GM18870 (cell line): ENCODE results near the gene SOWAHA.
"Not testable (repeated sequence)": the region's sequence is repeated elsewhere in the genome, so short reads cannot be mapped to it uniquely, and the experiment has no call there.

ENCODE experiments used
- ATAC-seq: cut with Tn5 transposase; IDR thresholded peaks from one replicate; pipeline ENCODE4 v1.9.1; 2021; ENCODE audit warnings: moderate library complexity; ENCODE audit not compliant: unreplicated experiment

Gene SOWAHA

DNA sequence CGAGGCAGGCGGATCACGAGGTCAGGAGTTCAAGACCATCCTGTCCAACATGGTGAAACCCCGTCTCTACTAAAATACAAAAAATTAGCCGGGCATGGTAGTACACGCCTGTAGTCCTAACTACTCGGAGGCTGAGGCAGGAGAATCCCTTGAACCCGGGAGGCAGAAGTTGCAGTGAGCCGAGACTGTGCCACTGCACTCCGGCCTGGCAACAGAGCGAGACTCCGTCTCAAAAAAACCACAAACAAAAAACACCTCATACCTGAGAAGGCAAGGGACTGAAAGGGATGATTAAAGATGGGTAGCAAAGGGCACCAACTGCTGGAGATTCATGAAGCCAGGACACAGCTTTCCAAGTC lies 6.3 kb upstream of the SOWAHA start:
- not testable (repeated sequence) for ATAC-seq

DNA sequence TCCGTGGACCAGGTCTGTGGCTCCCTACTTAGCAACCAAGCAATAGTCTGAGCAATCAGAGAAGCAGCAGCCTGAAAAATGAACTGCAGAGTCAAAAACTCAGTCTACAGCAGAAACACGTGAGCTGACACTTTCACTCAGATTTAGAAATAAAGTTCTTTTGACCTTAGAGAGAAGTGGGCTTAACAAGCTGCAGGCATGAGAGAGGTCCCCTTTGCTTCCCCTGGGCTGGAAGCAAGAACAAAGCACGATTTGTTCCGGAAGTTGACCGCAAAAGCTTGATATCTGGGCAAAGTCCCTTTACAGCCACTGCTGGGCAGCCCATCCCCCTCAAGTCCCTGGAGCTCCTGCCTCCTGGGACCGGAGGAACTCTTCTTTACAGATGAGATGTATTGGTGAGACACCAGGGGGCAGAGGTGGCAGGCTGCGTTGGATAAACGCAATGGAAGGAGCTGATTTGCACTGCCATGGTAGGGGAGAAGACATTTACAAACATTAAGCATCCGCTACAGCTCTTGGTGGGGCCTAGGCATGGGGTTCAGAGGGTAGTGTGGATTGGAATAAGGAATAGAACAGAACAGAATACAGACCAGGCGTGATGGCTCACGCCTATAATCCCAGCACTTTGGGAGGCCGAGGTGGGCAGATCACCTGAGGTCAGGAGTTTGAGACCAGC lies 5.8 kb upstream of the SOWAHA start:
- no peak for ATAC-seq

DNA sequence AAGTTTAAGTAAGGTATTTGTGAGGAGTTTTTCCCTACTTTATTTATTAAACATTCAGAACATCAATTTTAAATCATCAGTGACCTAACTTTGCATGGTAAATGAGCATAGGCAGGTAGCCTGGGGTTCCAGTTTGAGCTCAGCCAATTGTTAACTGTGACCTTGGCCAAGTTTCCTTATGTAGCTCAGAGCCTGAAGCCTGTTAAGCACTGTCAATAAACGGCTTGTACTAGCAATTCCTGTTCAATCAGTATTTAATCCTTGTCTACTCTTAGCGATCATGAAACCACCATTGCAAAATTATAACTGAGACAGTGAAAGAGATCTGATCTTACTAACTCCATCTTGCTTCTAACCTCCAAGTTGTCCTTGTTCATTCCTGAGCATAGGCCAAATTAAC lies 4.7 kb upstream of the SOWAHA start:
- ATAC-seq = no peak

DNA sequence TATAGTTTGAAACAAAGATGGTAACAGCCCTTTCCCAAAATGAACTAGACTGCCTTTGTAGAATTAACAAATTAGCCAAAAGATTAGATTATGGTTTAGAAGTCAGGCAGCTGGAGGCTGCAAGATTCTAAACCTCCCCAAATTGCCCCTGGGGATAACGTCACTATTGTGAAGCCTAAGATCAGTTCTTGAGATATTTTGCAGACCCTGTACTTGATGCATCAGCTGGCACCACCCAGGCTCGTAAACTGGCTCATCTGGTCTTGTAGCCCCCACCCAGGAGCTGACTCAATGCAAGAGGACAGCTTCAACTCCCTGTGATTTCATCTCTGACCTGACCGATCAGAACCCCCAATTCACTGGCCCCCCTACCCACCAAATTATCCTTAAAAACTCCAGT lies 4.2 kb upstream of the SOWAHA start:
- ATAC-seq = no peak

DNA sequence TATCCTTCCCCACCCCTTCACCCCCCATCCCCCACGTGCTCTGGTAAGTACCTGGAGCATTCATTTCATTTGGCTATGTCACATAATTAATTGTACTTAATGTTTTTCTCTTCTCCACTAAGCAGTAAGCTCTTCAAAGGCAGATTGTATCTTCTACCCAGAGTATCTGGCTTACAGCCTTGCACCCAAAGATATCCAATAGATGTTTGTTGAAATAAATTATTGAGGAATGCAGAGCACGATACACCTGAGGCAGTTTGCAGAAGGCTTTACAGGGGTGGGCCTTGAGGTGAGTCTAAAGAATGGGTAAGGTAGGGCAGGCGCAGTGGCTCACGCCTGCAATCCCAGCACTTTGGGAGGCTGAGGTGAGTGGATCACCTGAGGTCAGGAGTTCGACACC lies 2.5 kb upstream of the SOWAHA start:
- ATAC-seq = no peak

DNA sequence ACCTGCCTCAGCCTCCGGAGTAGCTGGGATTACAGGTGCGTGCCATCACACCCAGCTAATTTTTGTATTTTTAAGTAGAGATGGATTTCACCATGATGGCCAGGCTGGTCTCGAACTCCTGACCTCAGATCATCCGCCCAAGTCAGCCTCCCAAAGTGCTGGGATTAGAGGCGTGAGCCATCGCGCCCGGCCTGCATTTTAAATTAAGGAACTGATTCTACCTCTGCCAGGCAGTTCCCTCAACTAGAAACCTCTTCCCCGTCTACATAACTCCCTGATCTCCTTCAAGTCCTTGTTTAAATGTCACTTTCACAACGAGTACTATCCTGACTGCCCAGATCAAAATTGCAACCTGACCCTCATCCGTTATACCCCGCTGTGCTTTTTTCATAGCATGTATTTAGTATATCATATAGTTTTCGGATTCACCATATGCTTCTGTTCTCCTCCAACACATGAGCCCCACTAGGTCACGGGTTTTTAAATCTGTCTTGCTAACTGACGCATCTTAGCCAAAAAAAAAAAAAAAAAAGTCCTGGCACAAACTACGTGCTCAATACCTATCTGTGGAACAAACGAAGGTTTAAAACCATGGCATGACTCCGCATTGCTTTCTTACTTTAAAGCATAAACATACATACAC lies 858 bp upstream of the SOWAHA start:
- ATAC-seq = no peak

DNA sequence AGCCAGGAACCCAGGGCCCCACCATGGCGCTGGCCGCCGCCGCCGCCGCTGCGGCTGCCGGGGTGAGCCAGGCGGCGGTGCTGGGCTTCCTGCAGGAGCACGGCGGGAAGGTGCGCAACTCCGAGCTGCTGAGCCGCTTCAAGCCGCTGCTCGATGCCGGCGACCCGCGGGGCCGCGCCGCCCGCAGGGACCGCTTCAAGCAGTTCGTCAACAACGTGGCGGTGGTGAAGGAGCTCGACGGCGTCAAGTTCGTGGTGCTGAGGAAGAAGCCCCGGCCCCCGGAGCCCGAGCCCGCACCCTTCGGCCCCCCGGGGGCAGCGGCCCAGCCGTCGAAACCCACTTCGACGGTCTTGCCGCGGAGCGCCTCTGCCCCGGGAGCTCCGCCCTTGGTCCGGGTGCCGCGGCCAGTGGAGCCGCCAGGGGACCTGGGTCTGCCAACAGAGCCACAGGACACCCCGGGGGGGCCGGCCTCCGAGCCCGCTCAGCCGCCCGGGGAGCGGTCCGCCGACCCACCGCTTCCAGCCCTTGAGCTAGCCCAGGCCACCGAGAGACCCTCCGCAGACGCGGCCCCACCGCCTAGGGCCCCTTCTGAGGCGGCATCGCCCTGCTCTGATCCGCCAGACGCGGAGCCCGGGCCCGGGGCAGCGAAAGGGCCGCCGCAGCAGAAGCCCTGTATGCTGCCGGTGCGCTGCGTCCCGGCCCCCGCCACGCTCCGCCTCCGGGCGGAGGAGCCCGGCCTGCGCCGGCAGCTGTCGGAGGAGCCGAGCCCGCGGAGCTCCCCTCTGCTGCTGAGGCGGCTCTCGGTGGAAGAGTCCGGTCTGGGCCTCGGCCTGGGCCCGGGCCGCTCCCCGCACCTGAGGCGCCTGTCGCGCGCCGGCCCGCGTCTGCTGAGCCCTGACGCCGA lies 749 bp downstream of the SOWAHA start:
- no peak for ATAC-seq

DNA sequence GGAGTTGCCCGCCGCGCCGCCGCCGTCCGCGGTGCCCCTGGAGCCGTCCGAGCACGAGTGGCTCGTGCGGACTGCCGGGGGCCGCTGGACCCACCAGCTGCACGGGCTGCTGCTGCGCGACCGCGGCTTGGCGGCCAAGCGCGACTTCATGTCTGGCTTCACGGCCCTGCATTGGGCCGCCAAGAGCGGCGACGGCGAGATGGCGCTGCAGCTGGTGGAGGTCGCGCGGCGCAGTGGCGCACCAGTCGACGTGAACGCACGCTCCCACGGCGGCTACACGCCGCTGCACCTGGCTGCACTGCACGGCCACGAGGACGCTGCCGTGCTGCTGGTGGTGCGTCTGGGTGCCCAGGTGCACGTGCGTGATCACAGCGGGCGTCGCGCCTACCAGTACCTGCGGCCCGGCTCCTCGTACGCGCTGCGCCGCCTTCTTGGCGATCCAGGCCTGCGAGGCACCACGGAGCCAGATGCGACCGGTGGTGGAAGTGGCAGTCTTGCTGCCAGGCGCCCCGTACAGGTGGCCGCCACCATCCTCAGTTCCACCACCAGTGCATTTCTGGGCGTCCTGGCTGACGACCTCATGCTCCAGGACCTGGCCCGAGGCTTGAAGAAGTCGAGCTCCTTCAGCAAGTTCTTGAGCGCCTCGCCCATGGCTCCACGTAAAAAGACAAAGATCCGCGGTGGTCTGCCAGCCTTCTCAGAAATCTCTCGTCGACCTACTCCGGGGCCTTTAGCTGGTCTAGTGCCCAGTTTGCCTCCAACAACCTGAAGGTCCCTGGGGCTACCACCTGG lies 1.6 kb downstream of the SOWAHA start:
- ATAC-seq = no peak

DNA sequence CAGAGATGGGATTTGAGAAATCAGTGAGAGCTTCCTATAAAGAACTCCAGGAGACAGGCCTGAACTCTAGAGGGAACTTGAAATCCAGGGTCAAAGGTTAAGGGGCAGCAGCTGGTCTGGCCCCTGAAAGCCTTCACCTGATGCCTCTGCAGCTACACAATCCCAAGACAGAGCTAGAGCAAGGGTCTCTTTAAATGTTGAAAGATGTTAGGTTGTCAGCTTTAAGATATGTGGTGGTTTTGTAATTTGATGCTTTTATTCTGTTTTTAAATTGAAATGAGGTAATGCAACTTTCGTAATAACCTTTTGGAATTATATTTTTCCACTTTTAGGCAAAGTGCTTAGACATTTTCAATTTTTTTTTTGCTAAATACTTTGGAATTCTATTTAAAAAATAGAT lies 2.4 kb downstream of the SOWAHA start:
- ATAC-seq = no peak

DNA sequence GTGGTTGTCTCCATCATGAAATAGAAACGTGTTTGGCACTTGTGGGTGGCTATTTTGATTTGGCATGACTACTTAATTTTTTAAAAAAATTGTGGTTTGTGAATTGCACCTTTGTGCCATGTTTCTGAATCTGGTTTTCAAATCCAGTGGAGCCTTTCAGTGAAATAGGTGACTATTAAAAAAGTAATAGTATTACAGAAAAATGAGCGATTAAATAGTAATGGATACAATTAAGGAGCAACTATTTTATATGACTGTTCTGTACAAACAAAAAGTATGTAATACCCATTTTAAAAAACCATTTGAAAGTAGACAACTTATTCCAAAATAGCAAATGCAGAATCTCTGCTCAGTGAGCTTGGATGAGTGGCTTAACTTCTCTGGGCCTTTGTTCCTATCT lies 3.0 kb downstream of the SOWAHA start:
- no peak for ATAC-seq

DNA sequence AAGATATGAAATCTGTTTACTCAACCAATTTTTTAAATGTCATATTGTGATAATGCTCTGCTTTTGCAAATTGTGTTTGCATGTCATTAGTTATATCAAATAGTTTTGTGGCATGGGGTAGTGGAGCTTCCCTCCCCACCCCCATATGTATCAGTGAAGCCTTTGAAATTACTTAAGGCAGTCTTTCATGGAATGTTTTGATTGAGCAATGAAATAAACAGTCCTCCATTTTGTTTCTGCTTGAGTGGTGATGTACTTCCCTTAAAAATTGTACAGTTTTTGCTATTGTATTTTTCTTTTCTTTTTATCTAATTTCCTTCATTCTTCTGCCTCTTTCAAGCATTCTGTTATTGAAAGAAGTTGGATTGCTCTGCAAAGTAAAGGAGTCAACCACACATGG lies 3.5 kb downstream of the SOWAHA start:
- no peak for ATAC-seq

DNA sequence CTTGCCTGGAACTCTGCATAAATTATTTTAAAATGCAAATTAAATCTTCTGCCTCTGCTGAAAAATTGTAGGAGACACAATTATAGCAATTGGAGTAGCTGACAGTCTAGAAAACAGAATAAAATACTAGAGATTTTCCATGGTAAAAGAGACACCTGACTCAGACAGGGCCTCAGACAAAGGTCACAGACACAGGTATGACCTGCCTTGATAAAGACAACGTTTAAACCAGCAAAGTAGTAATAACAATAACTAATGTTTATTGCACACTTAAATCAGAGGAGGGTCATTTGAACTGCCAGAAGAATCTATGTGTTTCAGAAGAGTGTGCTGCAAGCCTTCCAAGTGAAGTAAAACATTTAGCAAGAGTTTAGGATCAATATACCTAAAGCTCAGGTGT lies 3.9 kb downstream of the SOWAHA start:
- ATAC-seq = no peak

DNA sequence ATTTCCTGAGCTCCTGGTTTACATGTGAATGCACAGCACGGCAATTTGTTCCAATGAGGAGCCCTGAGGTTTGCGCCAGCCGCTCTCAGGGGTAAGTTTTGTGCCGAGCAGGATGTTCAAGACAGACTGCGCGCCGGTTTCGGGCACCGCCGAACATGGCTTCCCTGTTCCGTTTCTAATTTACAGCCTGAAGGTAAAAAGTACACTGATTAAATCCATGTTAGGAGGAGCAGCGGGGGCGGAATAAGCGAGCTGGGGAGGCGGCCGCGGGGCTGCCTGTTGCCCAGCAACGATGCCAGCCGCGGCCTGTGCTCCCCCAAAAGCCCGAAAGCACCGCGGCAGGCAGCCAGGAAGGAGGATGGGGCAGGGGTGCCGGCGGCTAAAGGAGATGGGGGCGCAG lies 6.4 kb downstream of the SOWAHA start:
- no peak for ATAC-seq

DNA sequence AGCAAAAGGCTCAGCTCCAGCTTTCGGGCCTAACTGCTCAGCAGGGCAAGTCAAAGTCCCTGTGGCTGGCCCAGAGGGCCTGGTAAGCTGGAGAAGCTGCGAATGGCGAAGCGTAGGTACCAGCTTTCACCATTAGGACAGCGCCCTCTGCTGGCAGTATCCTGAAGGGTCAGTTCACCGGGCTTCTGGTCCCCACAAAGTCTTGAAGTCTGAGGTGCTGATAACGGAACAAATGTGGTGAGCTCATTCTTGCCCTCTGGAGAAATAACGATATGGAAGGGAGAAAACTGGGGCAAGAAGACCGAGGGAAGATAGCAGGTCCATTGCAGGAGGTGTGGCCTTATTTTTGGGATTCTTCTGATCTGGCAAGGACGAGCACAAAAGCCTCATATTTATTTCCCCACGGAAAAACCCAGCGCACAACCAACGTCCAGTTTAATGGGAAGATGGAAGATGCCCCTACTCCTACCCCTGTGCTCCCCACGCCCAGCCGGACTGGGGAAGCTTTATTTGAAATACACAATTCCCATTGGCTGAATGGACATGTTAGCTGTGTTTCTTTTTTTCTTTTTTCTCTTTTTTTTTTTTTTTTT lies 7.2 kb downstream of the SOWAHA start:
- ATAC-seq = peak; percentile 70

DNA sequence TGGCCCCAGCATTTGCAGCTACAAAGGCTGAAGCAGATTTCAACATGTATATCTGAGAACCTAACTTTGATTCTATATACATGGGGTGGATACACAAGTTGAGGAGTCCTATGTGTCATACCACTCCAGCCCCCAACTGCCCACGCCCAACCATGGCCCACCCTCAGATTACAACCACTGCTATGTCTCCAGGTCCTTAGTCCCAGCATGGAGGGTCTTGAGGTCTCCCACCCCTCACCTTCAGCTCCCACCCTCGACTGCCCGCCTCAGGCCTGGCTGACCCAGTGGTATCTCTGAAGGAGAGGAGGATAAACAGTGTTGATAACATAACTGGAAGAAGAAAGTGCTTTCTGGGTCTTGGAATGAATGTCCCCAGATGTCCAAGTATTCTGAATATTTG lies 8.2 kb downstream of the SOWAHA start:
- ATAC-seq = no peak

DNA sequence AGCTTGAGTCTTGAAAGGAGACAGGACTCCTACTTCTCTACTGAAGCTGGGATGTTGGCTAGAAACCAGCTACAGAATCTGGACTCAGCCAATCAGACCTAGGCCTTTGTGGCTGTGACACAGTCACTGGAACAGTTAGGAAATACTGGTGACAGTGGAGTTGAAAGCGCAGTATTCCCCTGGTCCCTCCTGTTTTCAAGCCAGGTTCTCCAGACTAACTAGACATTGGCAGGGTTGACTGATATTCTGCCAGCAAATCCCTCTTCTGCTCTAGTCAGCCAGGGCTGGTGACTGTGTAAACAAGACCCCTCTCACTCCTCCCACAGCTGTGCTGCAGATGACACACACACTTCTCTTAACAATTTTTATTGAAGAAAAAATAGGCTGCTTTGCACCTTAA lies 8.7 kb downstream of the SOWAHA start:
- no peak for ATAC-seq

DNA sequence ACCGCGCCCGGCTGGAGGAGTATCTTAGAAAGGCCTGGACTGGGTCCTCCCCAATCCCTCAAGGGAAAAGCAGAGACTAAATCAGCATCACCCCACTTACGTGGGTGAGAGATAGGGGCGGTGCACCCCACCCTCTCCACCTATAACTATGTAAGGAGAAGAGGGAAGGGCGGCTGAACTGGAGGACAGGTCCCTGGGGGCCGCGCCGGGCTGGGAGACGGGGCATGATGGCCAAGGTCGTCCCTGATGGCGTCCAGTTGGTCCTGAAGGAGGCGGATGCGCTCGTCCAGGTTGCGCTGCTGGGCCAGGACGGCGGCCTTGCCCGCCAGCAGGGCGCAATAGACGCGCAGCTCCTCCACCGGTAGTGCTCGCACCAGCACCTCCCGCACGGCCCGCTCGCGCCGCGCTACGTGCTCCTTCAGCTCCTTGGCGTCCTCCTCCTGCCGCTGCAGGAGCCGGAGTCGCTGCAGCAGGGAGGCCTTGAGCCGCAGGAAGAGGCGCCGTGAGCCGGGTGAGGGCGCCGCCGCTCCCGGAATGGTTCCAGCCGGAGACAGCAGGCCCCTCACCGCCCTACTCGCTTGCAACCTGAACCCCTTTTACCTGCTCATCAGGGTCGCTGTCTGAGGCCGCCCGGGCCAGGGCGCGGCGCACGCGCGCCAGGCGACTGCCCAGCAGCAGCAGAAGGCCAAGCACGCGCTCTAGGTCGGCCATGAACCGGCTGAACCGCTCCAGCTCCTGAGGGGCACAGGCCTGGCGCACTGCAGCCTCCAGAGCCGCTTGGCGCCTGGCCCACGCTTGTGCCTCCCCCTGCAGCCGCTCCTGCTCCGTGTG lies 9.8 kb downstream of the SOWAHA start:
- ATAC-seq = no peak

DNA sequence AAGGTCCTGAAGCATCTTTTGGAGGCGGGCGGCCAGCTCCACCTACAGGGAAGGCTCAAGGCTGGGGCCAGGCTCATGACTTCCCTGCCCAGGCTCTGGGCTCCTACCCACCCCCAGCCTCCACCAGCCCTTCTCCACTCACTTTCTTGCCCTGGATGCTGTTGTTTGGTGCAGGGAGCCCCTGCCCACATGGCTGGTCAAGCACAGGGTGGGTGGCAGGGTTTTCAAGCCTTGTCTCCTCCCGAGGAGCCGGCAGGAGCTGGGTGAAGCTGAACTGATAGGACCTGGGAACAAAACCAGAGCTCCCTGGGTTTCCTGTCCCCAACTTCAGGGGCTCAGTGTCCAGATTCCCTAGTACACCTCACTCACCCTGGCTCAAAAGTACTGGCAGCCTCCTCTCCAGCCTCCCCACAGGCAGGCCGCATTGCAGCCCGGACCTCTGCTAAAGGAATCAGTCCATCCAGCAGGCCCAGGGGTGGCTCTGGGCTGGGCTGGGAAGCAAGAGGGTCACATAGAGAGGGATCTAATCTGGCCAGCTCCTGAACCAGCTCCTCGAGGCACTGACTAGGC lies 10.5 kb downstream of the SOWAHA start:
- no peak for ATAC-seq

DNA sequence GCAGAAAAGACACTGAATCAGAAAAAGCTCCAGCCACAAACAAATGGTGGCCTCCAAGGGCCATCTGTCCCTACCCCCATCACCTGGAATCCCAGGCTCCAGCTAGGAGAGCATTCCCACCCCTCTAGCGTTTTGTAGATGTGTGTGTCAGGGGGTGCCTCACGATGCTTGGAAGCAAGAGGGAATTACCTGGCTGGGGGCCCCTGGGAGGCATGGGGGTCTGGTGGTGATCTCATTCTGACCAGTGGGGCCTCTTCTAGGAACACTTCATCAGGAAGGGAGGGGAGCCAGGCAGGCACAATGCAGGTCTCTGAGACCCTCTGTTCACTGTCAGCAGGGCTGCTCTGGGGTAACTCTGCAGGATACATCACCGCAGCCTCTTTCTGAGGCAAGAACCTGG lies 11.3 kb downstream of the SOWAHA start:
- no peak for ATAC-seq
